Thyroid gland (tissue), 4 donors: Measurements from ENCODE around the gene TPCN2.

ENCODE experiments used
- POLR2A ChIP-seq, 2 donors: fragments of 450-650 bp; IDR thresholded peaks; one replicate each; pipeline ENCODE4 v1.6.1; 2017; ENCODE audit warnings: antibody characterized with exemption in 2 of 2, mild to moderate bottlenecking in 2 of 2, moderate library complexity in 1 of 2
- TF ChIP-seq, protein P1 (sequence below), 6 experiments: fragments of 200-600 bp in 3 of 6; fragments of 450-650 bp in 3 of 6; sonication (generic) in 3 of 6; IDR thresholded peaks; one replicate each; pipeline ENCODE4 v1.5.1; 2016 to 2019; ENCODE audit warnings: antibody characterized with exemption in 6 of 6, mild to moderate bottlenecking in 2 of 6, inconsistent platforms in 1 of 6, moderate library complexity in 1 of 6

DNA sequence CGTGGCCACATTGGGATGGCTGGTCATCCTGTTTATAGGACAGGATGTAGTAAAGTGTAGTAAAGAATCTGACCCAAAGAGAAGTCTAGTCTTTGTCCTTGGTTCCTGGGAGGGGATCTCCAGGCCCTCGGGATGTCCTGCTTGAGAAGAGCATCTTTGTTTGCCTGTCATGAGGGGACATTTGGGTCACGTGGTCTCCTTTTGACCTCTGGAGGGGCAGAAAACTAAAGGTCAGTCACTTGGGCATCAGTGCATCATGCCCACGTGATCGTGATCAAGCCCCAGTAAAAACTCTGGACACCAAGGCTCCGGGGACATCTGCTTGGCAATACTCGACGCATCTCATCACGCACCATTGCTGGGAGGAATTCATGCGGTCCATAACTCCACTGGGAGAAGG lies 116.1 kb downstream of the TPCN2 start:
- TF ChIP-seq, protein P1, sequence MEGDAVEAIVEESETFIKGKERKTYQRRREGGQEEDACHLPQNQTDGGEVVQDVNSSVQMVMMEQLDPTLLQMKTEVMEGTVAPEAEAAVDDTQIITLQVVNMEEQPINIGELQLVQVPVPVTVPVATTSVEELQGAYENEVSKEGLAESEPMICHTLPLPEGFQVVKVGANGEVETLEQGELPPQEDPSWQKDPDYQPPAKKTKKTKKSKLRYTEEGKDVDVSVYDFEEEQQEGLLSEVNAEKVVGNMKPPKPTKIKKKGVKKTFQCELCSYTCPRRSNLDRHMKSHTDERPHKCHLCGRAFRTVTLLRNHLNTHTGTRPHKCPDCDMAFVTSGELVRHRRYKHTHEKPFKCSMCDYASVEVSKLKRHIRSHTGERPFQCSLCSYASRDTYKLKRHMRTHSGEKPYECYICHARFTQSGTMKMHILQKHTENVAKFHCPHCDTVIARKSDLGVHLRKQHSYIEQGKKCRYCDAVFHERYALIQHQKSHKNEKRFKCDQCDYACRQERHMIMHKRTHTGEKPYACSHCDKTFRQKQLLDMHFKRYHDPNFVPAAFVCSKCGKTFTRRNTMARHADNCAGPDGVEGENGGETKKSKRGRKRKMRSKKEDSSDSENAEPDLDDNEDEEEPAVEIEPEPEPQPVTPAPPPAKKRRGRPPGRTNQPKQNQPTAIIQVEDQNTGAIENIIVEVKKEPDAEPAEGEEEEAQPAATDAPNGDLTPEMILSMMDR (IDR thresholded peaks at IDR 0.05) = no peak
- TF ChIP-seq POLR2A (IDR thresholded peaks at IDR 0.05) = no peak
